B cell (primary cell): ENCODE data around the gene STARD10. TPM values are rescaled to one million over a fixed set of nuclear protein-coding genes. Genes with fewer than 3 reads are reported as not detected.

ENCODE experiments used
- ATAC-seq: fragments of 200-7000 bp; cut with Tn5 transposase; one replicate; pipeline ENCODE4 v1.10.0; 2021; ENCODE audit warnings: low read depth, mild to moderate bottlenecking, moderate number of reproducible peaks, moderate library complexity
- CTCF ChIA-PET: fragments of 350-600 bp; sonication (Branson Sonifier 250); formaldehyde crosslinking; loops from one replicate; lab custom pipeline; 2021; ENCODE audit warnings: antibody characterized with exemption, inconsistent platforms; lab: Charles Lee
- POLR2A ChIA-PET: fragments of 350-600 bp; sonication (Branson Sonifier 250); formaldehyde crosslinking; loops from one replicate; lab custom pipeline; 2021; ENCODE audit warnings: antibody characterized with exemption; lab: Charles Lee
- DNase-seq: peaks from one replicate; pipeline ENCODE4 v3.0.0; 2013
- H2AFZ ChIP-seq: 2 replicates; pipeline ENCODE4 v1.6.1; 2012; ENCODE audit warnings: mild to moderate bottlenecking, low read depth, low read length; ENCODE audit not compliant: insufficient read depth, poor library complexity, severe bottlenecking
- H3K27ac ChIP-seq, 2 donors: 1 replicate in 1 of 2; 2 replicates in 1 of 2; pipeline ENCODE4 v1.5.1; 2012 to 2013; ENCODE audit warnings: low read length in 2 of 2, mild to moderate bottlenecking in 2 of 2, moderate library complexity in 1 of 2
- H3K27me3 ChIP-seq, 4 experiments: fragments of 200-600 bp in 1 of 4; sonication (generic) in 1 of 4; replicated peaks in 1 of 4; 1 replicate in 2 of 4; 2 replicates in 2 of 4; pipeline versions ENCODE4 v1.6.1 to v1.7.0; 2013 to 2016; ENCODE audit warnings: low read length in 3 of 4, mild to moderate bottlenecking in 2 of 4, mixed read lengths in 1 of 4, moderate library complexity in 1 of 4; ENCODE audit not compliant: insufficient read depth in 4 of 4, control insufficient read depth in 3 of 4; ENCODE audit errors: control extremely low read depth in 1 of 4
- H3K36me3 ChIP-seq, 2 experiments: replicated peaks in 1 of 2; 1 replicate in 1 of 2; 2 replicates in 1 of 2; pipeline versions ENCODE4 v1.6.1 to v1.7.1; 2013; ENCODE audit warnings: low read length in 1 of 2; ENCODE audit not compliant: insufficient read depth in 2 of 2, control insufficient read depth in 1 of 2; ENCODE audit errors: control extremely low read depth in 1 of 2, extremely low read depth in 1 of 2
- H3K4me1 ChIP-seq, 2 donors: fragments of 200-600 bp in 1 of 2; sonication (generic) in 1 of 2; 1 replicate in 1 of 2; 2 replicates in 1 of 2; pipeline versions ENCODE4 v1.5.1 to v1.6.1; 2013 to 2017; ENCODE audit warnings: low read length in 2 of 2; ENCODE audit not compliant: control insufficient read depth in 2 of 2, insufficient read depth in 2 of 2
- H3K4me2 ChIP-seq: replicated peaks from 2 replicates; pipeline ENCODE3; 2012; ENCODE audit warnings: mild to moderate bottlenecking, low read depth, low read length; ENCODE audit not compliant: poor library complexity, severe bottlenecking
- H3K4me3 ChIP-seq, 5 experiments: fragments of 200-600 bp in 1 of 5; sonication (generic) in 1 of 5; 1 replicate in 3 of 5; 2 replicates in 2 of 5; pipeline versions ENCODE4 v1.5.1 to v1.7.0; 2011 to 2016; ENCODE audit warnings: low read length in 4 of 5, mild to moderate bottlenecking in 4 of 5, low read depth in 2 of 5, control low read depth in 1 of 5, moderate library complexity in 1 of 5; ENCODE audit not compliant: insufficient read depth in 1 of 5; ENCODE audit errors: control extremely low read depth in 1 of 5, extremely low read depth in 1 of 5
- H3K79me2 ChIP-seq: fragments of 200-600 bp; sonication (generic); one replicate; pipeline ENCODE4 v1.6.0; 2016; ENCODE audit warnings: low read length; ENCODE audit not compliant: control insufficient read depth, insufficient read depth
- H3K9ac ChIP-seq: fragments of 200-600 bp; sonication (generic); 2 replicates; pipeline ENCODE4 v1.6.1; 2017; ENCODE audit warnings: mild to moderate bottlenecking, low read length, moderate library complexity
- H3K9me3 ChIP-seq, 3 donors: one replicate each; pipeline versions ENCODE4 v1.6.1 to v1.7.1; 2013; ENCODE audit warnings: low read length in 2 of 3; ENCODE audit not compliant: control insufficient read depth in 2 of 3, insufficient read depth in 1 of 3; ENCODE audit errors: control extremely low read depth in 1 of 3
- H4K20me1 ChIP-seq: 2 replicates; pipeline ENCODE4 v1.6.0; 2012; ENCODE audit warnings: mild to moderate bottlenecking, low read length; ENCODE audit not compliant: insufficient read depth, control insufficient read depth, poor library complexity, severe bottlenecking
- H3K27ac Mint-ChIP-seq: one replicate; pipeline ENCODE4 v1.8.0; 2021; ENCODE audit warnings: mixed read lengths
- H3K27me3 Mint-ChIP-seq: one replicate; pipeline ENCODE4 v1.8.0; 2021; ENCODE audit warnings: mixed read lengths
- H3K4me1 Mint-ChIP-seq: one replicate; pipeline ENCODE4 v1.8.0; 2021; ENCODE audit warnings: mixed read lengths
- H3K4me3 Mint-ChIP-seq: one replicate; pipeline ENCODE4 v1.8.0; 2021; ENCODE audit warnings: mixed read lengths
- H3K9me3 Mint-ChIP-seq: one replicate; pipeline ENCODE4 v1.8.0; 2022; ENCODE audit warnings: mixed read lengths; ENCODE audit not compliant: insufficient read depth
- CTCF ChIP-seq: fragments of 200-600 bp; IDR thresholded peaks from one replicate; pipeline ENCODE4 v1.8.0; 2022; ENCODE audit warnings: antibody characterized with exemption, mild to moderate bottlenecking
- EZH2 ChIP-seq: IDR thresholded peaks from 2 replicates; pipeline ENCODE4 v1.6.1; 2012; ENCODE audit warnings: borderline replicate concordance, low read depth, mild to moderate bottlenecking, moderate library complexity, low read length; ENCODE audit not compliant: insufficient read depth, poor library complexity, severe bottlenecking
- WGBS: methylation state at CpG from one replicate; pipeline ENCODE4 v1.1.5; 2013; ENCODE audit warnings: missing lambda C conversion rate; ENCODE audit not compliant: insufficient coverage; 5-methylcytosine and 5-hydroxymethylcytosine counted together
- intact Hi-C: fragments of 100-400 bp; cut with micrococcal nuclease; formaldehyde crosslinking; loops from one replicate; pipeline ENCODE4 v1.10.0; 2022
- polyA plus RNA-seq: library from polyadenylated mRNA; depleted of rRNA; stranded (reverse); fragments of >200 nt; gene quantifications from 2 replicates; pipeline ENCODE4 v1.2.3, GENCODE V29; 2012
- total RNA-seq, 2 donors: library from RNA; stranded (reverse); fragments of 120-200 nt in 1 of 2; gene quantifications; 1 replicate in 1 of 2; 2 replicates in 1 of 2; pipeline versions ENCODE4 v1.2.3 to v1.2.4, GENCODE V29; 2013 to 2022

The STARD10 gene
- total and polyA plus RNA-seq, 2 donors (not counting 1 experiment from before 2014, with no cell fraction given) = 37.5 to 39.2 TPM

- no peaks in the 10 kb centered on the region for H3K36me3 ChIP-seq
- H2AFZ ChIP-seq = no peak overlapping the region
- intact Hi-C loops = no loop called here
- no peaks in the 10 kb centered on the region for H3K9me3 ChIP-seq
- H3K79me2 ChIP-seq = peaks cover 3% of the 10 kb centered on the region
- no peaks in the 10 kb centered on the region for H4K20me1 ChIP-seq
- ChIA-PET CTCF (interaction anchor here (1.1 kb wide), 1 partner anchor 13 kb away, joined by 4 read pairs; no protein-coding TSS in a partner anchor), POLR2A (no interaction called here)
- no peaks in the 10 kb centered on the region for H3K9me3 Mint-ChIP-seq
- H3K27ac ChIP-seq = no peak overlapping the region
- DNase-seq = no peak
- no peaks in the 10 kb centered on the region for H3K27me3 Mint-ChIP-seq
- no peak overlapping the region for H3K9ac ChIP-seq
- H3K27me3 ChIP-seq = no peaks in the 10 kb centered on the region
- peaks cover 6% of the 10 kb centered on the region for H3K4me1 Mint-ChIP-seq
- no peak for ATAC-seq
- no peaks in the 10 kb centered on the region for H3K4me1 ChIP-seq
- no peak overlapping the region for H3K27ac Mint-ChIP-seq
- H3K4me2 ChIP-seq = no peak overlapping the region
- WGBS = 93% methylated on average over 3 of the region's 6 CpGs
- H3K4me3 ChIP-seq = no peak overlapping the region
- TF ChIP-seq EZH2 = no peak
- no peak for TF ChIP-seq CTCF
- H3K4me3 Mint-ChIP-seq = no peak overlapping the region
Measured at GRCh38 chr11:72773696-72774095, 20.2 kb downstream of the STARD10 start.

GRCh38 chr11:72773291-72773690 lies 20.6 kb downstream of the STARD10 start:
- Histone ChIP-seq H2AFZ (no peak overlapping the region), H3K9ac (no peak overlapping the region), H3K36me3 (no peaks in the 10 kb centered on the region), H4K20me1 (no peaks in the 10 kb centered on the region), H3K4me3 (no peak overlapping the region), H3K79me2 (peaks cover under 1% of the 10 kb centered on the region), H3K27me3 (no peaks in the 10 kb centered on the region), H3K4me2 (no peak overlapping the region), H3K27ac (no peak overlapping the region), H3K9me3 (no peaks in the 10 kb centered on the region), H3K4me1 (no peaks in the 10 kb centered on the region)
- Mint-ChIP-seq H3K27ac (no peak overlapping the region), H3K4me1 (peaks cover 6% of the 10 kb centered on the region), H3K27me3 (no peaks in the 10 kb centered on the region), H3K9me3 (no peaks in the 10 kb centered on the region), H3K4me3 (no peak overlapping the region)
- no peak for TF ChIP-seq EZH2
- TF ChIP-seq CTCF = no peak
- CTCF ChIA-PET = interaction anchor here (1.1 kb wide), 1 partner anchor 14 kb away, joined by 4 read pairs; no protein-coding TSS in a partner anchor
- intact Hi-C loops = no loop called here
- WGBS = 100% methylated on average over 1 of the region's 5 CpGs
- POLR2A ChIA-PET = no interaction called here
- DNase-seq (no peak), ATAC-seq (no peak)
